Myocyte (in vitro differentiated cells): Measurements from ENCODE around the gene NR1I3. TPM values are rescaled to one million over a fixed set of nuclear protein-coding genes. Genes with fewer than 3 reads are reported as not detected.
"Not testable (repeated sequence)": the region's sequence is repeated elsewhere in the genome, so short reads cannot be mapped to it uniquely, and the experiment has no call there.

Experiments
- DNase-seq: peaks from one replicate; pipeline ENCODE4 v3.0.0-alpha.2; 2012; ENCODE audit warnings: low read depth
- polyA plus RNA-seq: library from polyadenylated mRNA; unstranded; fragments of >200 nt; gene quantifications from one replicate; pipeline ENCODE4 v1.2.1, GENCODE V29; 2012; ENCODE audit warnings: missing spikeins
- total RNA-seq: library from RNA; depleted of rRNA; stranded (reverse); fragments of >200 nt; gene quantifications from 2 replicates; pipeline ENCODE4 v1.2.3, GENCODE V29; 2014

The NR1I3 gene
- total RNA-seq, result not detected in 2 replicates
- polyA plus RNA-seq, result 0.54 TPM

- no peak for DNase-seq
These were observed at the start of gene NR1I3 for GRCh38 chr1:161238039-161238473. Gene NR1I3 (minus strand): TSS chr1:161238203. CDS start chr1:161236565, 1,638 bp downstream.

GRCh38 chr1:161287482-161288054, 49.6 kb upstream of the NR1I3 start:
- DNase-seq, result no peak

GRCh38 chr1:161285521-161285920, 47.5 kb upstream of the NR1I3 start:
- DNase-seq, result no peak

- DNase-seq, result no peak
These were observed 47.1 kb upstream of the NR1I3 start for GRCh38 chr1:161285113-161285512.

GRCh38 chr1:161282991-161283390, 45.0 kb upstream of the NR1I3 start:
- DNase-seq, result no peak

- DNase-seq, result peak; percentile 63
These were observed 36.9 kb upstream of the NR1I3 start for GRCh38 chr1:161274874-161275273.

- DNase-seq, result no peak
These were observed 35.4 kb upstream of the NR1I3 start for GRCh38 chr1:161273402-161273801.

GRCh38 chr1:161267321-161267720, 29.3 kb upstream of the NR1I3 start:
- no peak for DNase-seq

- no peak for DNase-seq
These were observed 28.8 kb upstream of the NR1I3 start for GRCh38 chr1:161266836-161267235.

- peak; percentile 62 for DNase-seq
These were observed 28.2 kb upstream of the NR1I3 start for GRCh38 chr1:161266202-161266601.

GRCh38 chr1:161265305-161265704, 27.3 kb upstream of the NR1I3 start:
- DNase-seq, result no peak

GRCh38 chr1:161261261-161262235, 23.5 kb upstream of the NR1I3 start:
- DNase-seq, result no peak

GRCh38 chr1:161260376-161261260, 22.6 kb upstream of the NR1I3 start:
- peak; percentile 44 for DNase-seq

GRCh38 chr1:161259765-161260164, 21.8 kb upstream of the NR1I3 start:
- no peak for DNase-seq

- DNase-seq, result no peak
These were observed 21.3 kb upstream of the NR1I3 start for GRCh38 chr1:161259345-161259702.

- DNase-seq, result peak; percentile 46
These were observed 20.7 kb upstream of the NR1I3 start, which contains the start of gene PCP4L1 for GRCh38 chr1:161258439-161259344. Gene PCP4L1 (plus strand): TSS chr1:161258745. CDS start chr1:161258975, 230 bp downstream.

- DNase-seq, result not testable (repeated sequence)
These were observed 19.1 kb upstream of the NR1I3 start for GRCh38 chr1:161257109-161257508.

GRCh38 chr1:161255955-161256520, 18.0 kb upstream of the NR1I3 start:
- not testable (repeated sequence) for DNase-seq

GRCh38 chr1:161255302-161255701, 17.3 kb upstream of the NR1I3 start:
- not testable (repeated sequence) for DNase-seq

GRCh38 chr1:161251579-161251978, 13.6 kb upstream of the NR1I3 start:
- no peak for DNase-seq
